ENCODE results near the gene RALGAPB. TPM values are rescaled to one million over a fixed set of nuclear protein-coding genes. Genes with fewer than 3 reads are reported as not detected.

The RALGAPB gene
- total RNA-seq, 1 experiment from 2014 or later: 30.4 TPM

DNA sequence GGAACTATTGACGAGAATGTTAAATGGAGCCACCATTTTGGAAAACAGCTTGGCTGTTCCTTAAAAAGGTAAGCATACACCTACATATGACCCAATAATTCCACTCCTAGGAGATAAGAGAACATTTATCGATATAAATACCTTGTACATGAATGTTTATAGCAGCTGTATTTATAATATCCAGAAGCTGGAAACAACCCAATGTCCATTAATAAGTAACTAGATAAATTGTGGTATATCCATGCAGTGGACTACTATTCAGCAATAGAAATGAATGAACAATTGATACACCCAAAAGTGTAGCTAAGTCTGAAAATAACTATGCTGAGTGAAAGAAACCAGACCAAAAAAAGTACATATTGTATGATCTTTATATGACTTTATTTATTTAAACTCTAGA, 66.1 kb downstream of the RALGAPB start:
- Histone ChIP-seq H3F3A (ENCODE audit: low read length, unreplicated experiment) (no peaks in the 10 kb centered on the region), H3K9ac (ENCODE audit: low read length) (no peak overlapping the region), H3K79me2 (ENCODE audit: low read length) (no peaks in the 10 kb centered on the region), H4K20me1 (ENCODE audit: low read length) (no peaks in the 10 kb centered on the region), H2AFZ (ENCODE audit: low read length) (no peak overlapping the region), H3K4me3 (ENCODE audit: low read length) (no peak overlapping the region), H3K4me1 (ENCODE audit: insufficient read depth, low read length) (no peaks in the 10 kb centered on the region), H3K9me3 (ENCODE audit: low read length) (no peaks in the 10 kb centered on the region), H3K4me2 (ENCODE audit: low read length) (no peak overlapping the region), H3K27me3 (ENCODE audit: low read length) (no peaks in the 10 kb centered on the region), H3K27ac (ENCODE audit: low read length) (no peak overlapping the region), H3K9me2 (replicated peaks; ENCODE audit: low read length) (no peaks in the 10 kb centered on the region), H3K36me3 (ENCODE audit: low read depth, low read length) (peaks cover 60% of the 10 kb centered on the region)
- ATAC-seq (no peak), DNase-seq (no peak)
- no TSS peak for BruUV-seq (replicated peaks)
- TF ChIP-seq EZH2phosphoT487 (IDR thresholded peaks at IDR 0.05; ENCODE audit: borderline replicate concordance, low read length) (no peak), CTCF (conservative IDR thresholded peaks at IDR 0.05; ENCODE audit: low read depth, low read length) (no peak), EZH2 (IDR thresholded peaks at IDR 0.05; ENCODE audit: low read length, unreplicated experiment) (no peak)
- CTCF ChIA-PET: no interaction called here
- intact Hi-C loops (cut with micrococcal nuclease): no loop called here
- POLR2A ChIA-PET (ENCODE audit: unreplicated experiment): no interaction called here

DNA sequence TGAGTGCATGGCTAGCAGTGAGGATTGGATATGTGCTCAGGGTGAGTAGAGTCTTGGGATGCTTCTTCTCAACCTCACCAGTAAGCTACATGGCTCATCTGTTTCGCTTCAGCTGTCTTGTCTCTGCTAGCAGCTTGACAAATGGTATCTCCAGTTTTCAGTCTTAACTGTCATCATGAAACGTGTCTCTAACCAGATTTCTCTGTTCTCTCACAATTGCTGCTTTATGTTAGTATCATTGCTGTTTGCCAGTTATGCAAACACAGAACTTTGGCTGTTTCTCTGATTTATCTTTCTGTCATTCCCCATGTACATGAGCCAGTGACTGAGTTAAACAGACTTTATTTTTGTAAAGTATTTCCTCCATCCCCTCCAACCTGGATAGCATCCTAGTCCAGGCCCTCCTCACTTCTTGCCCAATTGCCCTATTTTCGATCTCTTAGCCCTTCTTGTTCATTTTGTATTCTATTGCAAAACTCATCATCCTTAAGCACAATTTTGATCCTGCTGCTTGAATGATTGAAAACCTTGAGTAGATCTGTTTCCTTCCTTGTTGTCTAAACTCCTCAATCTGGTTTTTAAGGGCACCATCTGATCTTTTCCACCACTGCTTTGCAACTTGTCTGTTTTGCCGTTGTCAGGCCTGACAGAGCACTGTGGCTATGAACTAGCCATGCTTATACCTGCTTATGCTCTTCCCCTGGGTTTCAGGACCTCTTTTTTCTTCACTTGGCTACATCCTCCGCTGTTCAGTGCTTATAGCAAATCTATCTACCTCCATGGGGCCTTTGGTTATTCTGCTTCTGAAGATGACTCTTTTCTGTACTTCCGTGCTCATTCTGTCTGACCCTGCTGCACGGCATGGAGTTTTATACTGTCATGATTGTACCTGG, 70.6 kb downstream of the RALGAPB start:
- no peak overlapping the region for H2AFZ ChIP-seq (ENCODE audit: low read length)
- ChIA-PET POLR2A (ENCODE audit: unreplicated experiment) (interaction anchor here (0.5 kb wide), 1 partner anchor 108 kb away, joined by 3 read pairs; the partner anchor contains the start of gene SNHG17), CTCF (no interaction called here)
- no TSS peak for BruUV-seq (replicated peaks)
- no peaks in the 10 kb centered on the region for H3K9me2 ChIP-seq (replicated peaks; ENCODE audit: low read length)
- no peak overlapping the region for H3K9ac ChIP-seq (ENCODE audit: low read length)
- no peaks in the 10 kb centered on the region for H3K9me3 ChIP-seq (ENCODE audit: low read length)
- no peaks in the 10 kb centered on the region for H3K27me3 ChIP-seq (ENCODE audit: low read length)
- intact Hi-C loops (cut with micrococcal nuclease): no loop called here
- H3K4me2 ChIP-seq (ENCODE audit: low read length): no peak overlapping the region
- no peak overlapping the region for H3K4me3 ChIP-seq (ENCODE audit: low read length)
- H3K79me2 ChIP-seq (ENCODE audit: low read length): no peaks in the 10 kb centered on the region
- H3K27ac ChIP-seq (ENCODE audit: low read length): no peak overlapping the region
- peaks cover 13% of the 10 kb centered on the region for H3K4me1 ChIP-seq (ENCODE audit: insufficient read depth, low read length)
- H3F3A ChIP-seq (ENCODE audit: low read length, unreplicated experiment): no peaks in the 10 kb centered on the region
- peaks cover 8% of the 10 kb centered on the region; the same call in 1 of the 2 replicates for H4K20me1 ChIP-seq (ENCODE audit: low read length)
- DNase-seq: no peak
- no peak for ATAC-seq
- TF ChIP-seq EZH2 (IDR thresholded peaks at IDR 0.05; ENCODE audit: low read length, unreplicated experiment) (no peak), EZH2phosphoT487 (IDR thresholded peaks at IDR 0.05; ENCODE audit: borderline replicate concordance, low read length) (no peak), CTCF (conservative IDR thresholded peaks at IDR 0.05; ENCODE audit: low read depth, low read length) (no peak)
- H3K36me3 ChIP-seq (ENCODE audit: low read depth, low read length): peaks cover 45% of the 10 kb centered on the region

- no peaks in the 10 kb centered on the region for H3K9me2 ChIP-seq (replicated peaks; ENCODE audit: low read length)
- H3K27me3 ChIP-seq (ENCODE audit: low read length): no peaks in the 10 kb centered on the region
- peaks cover 13% of the 10 kb centered on the region for H3K4me1 ChIP-seq (ENCODE audit: insufficient read depth, low read length)
- no peak overlapping the region for H3K4me3 ChIP-seq (ENCODE audit: low read length)
- H2AFZ ChIP-seq (ENCODE audit: low read length): no peak overlapping the region
- peaks cover 32% of the 10 kb centered on the region for H3K36me3 ChIP-seq (ENCODE audit: low read depth, low read length)
- H3K4me2 ChIP-seq (ENCODE audit: low read length): no peak overlapping the region
- intact Hi-C loops (cut with micrococcal nuclease): no loop called here
- H3K79me2 ChIP-seq (ENCODE audit: low read length): no peaks in the 10 kb centered on the region
- H3F3A ChIP-seq (ENCODE audit: low read length, unreplicated experiment): no peaks in the 10 kb centered on the region
- ChIA-PET CTCF (no interaction called here), POLR2A (ENCODE audit: unreplicated experiment) (no interaction called here)
- DNase-seq (no peak), ATAC-seq (no peak)
- peaks cover 8% of the 10 kb centered on the region; the same call in 1 of the 2 replicates for H4K20me1 ChIP-seq (ENCODE audit: low read length)
- H3K9ac ChIP-seq (ENCODE audit: low read length): no peak overlapping the region
- H3K27ac ChIP-seq (ENCODE audit: low read length): no peak overlapping the region
- TF ChIP-seq EZH2phosphoT487 (IDR thresholded peaks at IDR 0.05; ENCODE audit: borderline replicate concordance, low read length): no peak
- no peak for TF ChIP-seq CTCF (conservative IDR thresholded peaks at IDR 0.05; ENCODE audit: low read depth, low read length)
- TF ChIP-seq EZH2 (IDR thresholded peaks at IDR 0.05; ENCODE audit: low read length, unreplicated experiment): no peak
- H3K9me3 ChIP-seq (ENCODE audit: low read length): no peaks in the 10 kb centered on the region
- BruUV-seq (replicated peaks): no TSS peak
These were observed 73.1 kb downstream of the RALGAPB start for GRCh38 chr20:38545771-38546170.
